ENCODE measurements around the gene EEIG2.

DNA sequence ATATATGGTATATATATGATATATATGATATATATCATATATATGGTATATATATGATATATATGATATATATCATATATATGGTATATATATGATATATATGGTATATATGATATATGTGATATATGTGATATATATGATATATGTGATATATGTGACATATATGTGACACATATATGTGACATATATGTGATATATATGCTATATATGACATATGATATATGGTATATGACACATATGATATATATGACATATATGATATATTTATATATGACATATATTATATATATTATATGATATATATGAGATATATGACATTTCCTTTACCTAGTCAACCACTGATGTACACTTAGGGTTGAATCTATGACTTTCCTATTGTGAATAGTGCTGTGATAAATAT lies 36.1 kb upstream of the EEIG2 start:
- TF ChIP-seq EZH2 (optimal IDR thresholded peaks at IDR 0.05; ENCODE audit: low read depth, low read length), result no peak
- TF ChIP-seq, protein P1, sequence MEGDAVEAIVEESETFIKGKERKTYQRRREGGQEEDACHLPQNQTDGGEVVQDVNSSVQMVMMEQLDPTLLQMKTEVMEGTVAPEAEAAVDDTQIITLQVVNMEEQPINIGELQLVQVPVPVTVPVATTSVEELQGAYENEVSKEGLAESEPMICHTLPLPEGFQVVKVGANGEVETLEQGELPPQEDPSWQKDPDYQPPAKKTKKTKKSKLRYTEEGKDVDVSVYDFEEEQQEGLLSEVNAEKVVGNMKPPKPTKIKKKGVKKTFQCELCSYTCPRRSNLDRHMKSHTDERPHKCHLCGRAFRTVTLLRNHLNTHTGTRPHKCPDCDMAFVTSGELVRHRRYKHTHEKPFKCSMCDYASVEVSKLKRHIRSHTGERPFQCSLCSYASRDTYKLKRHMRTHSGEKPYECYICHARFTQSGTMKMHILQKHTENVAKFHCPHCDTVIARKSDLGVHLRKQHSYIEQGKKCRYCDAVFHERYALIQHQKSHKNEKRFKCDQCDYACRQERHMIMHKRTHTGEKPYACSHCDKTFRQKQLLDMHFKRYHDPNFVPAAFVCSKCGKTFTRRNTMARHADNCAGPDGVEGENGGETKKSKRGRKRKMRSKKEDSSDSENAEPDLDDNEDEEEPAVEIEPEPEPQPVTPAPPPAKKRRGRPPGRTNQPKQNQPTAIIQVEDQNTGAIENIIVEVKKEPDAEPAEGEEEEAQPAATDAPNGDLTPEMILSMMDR (IDR thresholded peaks at IDR 0.05; ENCODE audit: low read length), result no peak

All from MM.1S (cell line).